Measurements from ENCODE around the gene DCAF12.

The DCAF12 gene

GRCh38 chr9:34126207-34127034, at the start of gene DCAF12:
Gene DCAF12, minus strand, starts transcription at chr9:34126698. Its CDS starts 267 bp downstream, at chr9:34126431.
- peaks cover 12% of the 10 kb centered on the region for H3K4me1 ChIP-seq (ENCODE audit: insufficient read depth, poor library complexity, severe bottlenecking)

GRCh38 chr9:34176089-34176488, 49.6 kb upstream of the DCAF12 start:
- H3K27ac ChIP-seq (ENCODE audit: poor library complexity, severe bottlenecking), result peak overlapping the region; percentile 53
- no peaks in the 10 kb centered on the region for H3K36me3 ChIP-seq (ENCODE audit: low read depth)
- peaks cover 19% of the 10 kb centered on the region for H3K4me1 ChIP-seq (ENCODE audit: insufficient read depth, poor library complexity, severe bottlenecking)
- H3K27me3 ChIP-seq (ENCODE audit: insufficient read depth, poor library complexity, severe bottlenecking), result no peaks in the 10 kb centered on the region
- no peak for TF ChIP-seq CTCF (IDR thresholded peaks at IDR 0.05; ENCODE audit: poor library complexity, severe bottlenecking)
- ATAC-seq (ENCODE audit: low read depth), result peak; percentile 74
- no peaks in the 10 kb centered on the region for H3K9me3 ChIP-seq (ENCODE audit: severe bottlenecking)
- no peak for DNase-seq (ENCODE audit: low spot score)
- H3K4me3 ChIP-seq (ENCODE audit: severe bottlenecking), result no peak overlapping the region

More at GRCh38 chr9:34126207-34127034, at the start of gene DCAF12:
- ATAC-seq (ENCODE audit: low read depth), result peak; percentile 86
- Histone ChIP-seq H3K27me3 (ENCODE audit: insufficient read depth, poor library complexity, severe bottlenecking) (no peaks in the 10 kb centered on the region), H3K36me3 (ENCODE audit: low read depth) (peaks cover 38% of the 10 kb centered on the region), H3K27ac (ENCODE audit: poor library complexity, severe bottlenecking) (peak within 1 kb of the TSS; percentile 69), H3K4me3 (ENCODE audit: severe bottlenecking) (peak within 1 kb of the TSS; percentile 72), H3K9me3 (ENCODE audit: severe bottlenecking) (no peaks in the 10 kb centered on the region)
- DNase-seq (ENCODE audit: low spot score), result peak; percentile 88
- no peak for TF ChIP-seq CTCF (IDR thresholded peaks at IDR 0.05; ENCODE audit: poor library complexity, severe bottlenecking)

- no peak for TF ChIP-seq CTCF (IDR thresholded peaks at IDR 0.05; ENCODE audit: poor library complexity, severe bottlenecking)
- no peaks in the 10 kb centered on the region for H3K27me3 ChIP-seq (ENCODE audit: insufficient read depth, poor library complexity, severe bottlenecking)
- H3K27ac ChIP-seq (ENCODE audit: poor library complexity, severe bottlenecking), result no peak overlapping the region
- no peak overlapping the region for H3K4me3 ChIP-seq (ENCODE audit: severe bottlenecking)
- no peaks in the 10 kb centered on the region for H3K9me3 ChIP-seq (ENCODE audit: severe bottlenecking)
- no peaks in the 10 kb centered on the region for H3K36me3 ChIP-seq (ENCODE audit: low read depth)
- DNase-seq (ENCODE audit: low spot score) (no peak), ATAC-seq (ENCODE audit: low read depth) (no peak)
- peaks cover 9% of the 10 kb centered on the region for H3K4me1 ChIP-seq (ENCODE audit: insufficient read depth, poor library complexity, severe bottlenecking)
Measured at GRCh38 chr9:34171753-34172535, 45.4 kb upstream of the DCAF12 start.

GRCh38 chr9:34170237-34170991, 43.9 kb upstream of the DCAF12 start:
- Histone ChIP-seq H3K27ac (ENCODE audit: poor library complexity, severe bottlenecking) (no peak overlapping the region), H3K4me1 (ENCODE audit: insufficient read depth, poor library complexity, severe bottlenecking) (no peaks in the 10 kb centered on the region)

More at GRCh38 chr9:34170237-34170991, 43.9 kb upstream of the DCAF12 start:
- no peak for TF ChIP-seq CTCF (IDR thresholded peaks at IDR 0.05; ENCODE audit: poor library complexity, severe bottlenecking)
- DNase-seq (ENCODE audit: low spot score) (no peak), ATAC-seq (ENCODE audit: low read depth) (peak; percentile 58)
- no peaks in the 10 kb centered on the region for H3K9me3 ChIP-seq (ENCODE audit: severe bottlenecking)
- H3K36me3 ChIP-seq (ENCODE audit: low read depth), result no peaks in the 10 kb centered on the region
- no peak overlapping the region for H3K4me3 ChIP-seq (ENCODE audit: severe bottlenecking)
- no peaks in the 10 kb centered on the region for H3K27me3 ChIP-seq (ENCODE audit: insufficient read depth, poor library complexity, severe bottlenecking)

All from RWPE2 (cell line).